ENCODE measurements around the gene TBX6. TPM values are rescaled to one million over a fixed set of nuclear protein-coding genes. Genes with fewer than 3 reads are reported as not detected.

The TBX6 gene
- total RNA-seq, 1 experiment from 2014 or later: 1.4 TPM

- TF ChIP-seq CTCF (IDR thresholded peaks at IDR 0.05 in 2 of 3, conservative IDR thresholded peaks at IDR 0.05 in 1 of 3; ENCODE audit: borderline replicate concordance in 1 of 3, insufficient read depth in 1 of 3, low read depth in 2 of 3, low read length in 2 of 3): no peak
Measured at GRCh38 chr16:30084096-30084815, 7.5 kb downstream of the TBX6 start (continued).

- no peaks in the 10 kb centered on the region for H3K9me2 ChIP-seq (ENCODE audit: insufficient read depth)
- no peak overlapping the region for H3K4me3 ChIP-seq (replicated peaks in 1 of 2; ENCODE audit: low read depth in 1 of 2, low read length in 2 of 2)
- H3K9ac ChIP-seq (ENCODE audit: low read length): no peak overlapping the region
- POLR2A ChIA-PET: no interaction called here
- H3K36me3 ChIP-seq (ENCODE audit: control insufficient read depth in 1 of 2, insufficient read depth in 2 of 2, low read length in 2 of 2): peaks cover 36 to 56% of the 10 kb centered on the region in 2 experiments; a peak in 3 of 4 replicates
- no peak for ATAC-seq
- TF ChIP-seq SP1 (IDR thresholded peaks at IDR 0.05; ENCODE audit: low read depth) (no peak), ZFX (IDR thresholded peaks at IDR 0.05) (no peak), CBX3 (IDR thresholded peaks at IDR 0.05; ENCODE audit: low read depth) (no peak)
- no peaks in the 10 kb centered on the region for H3K27me3 ChIP-seq (ENCODE audit: insufficient read depth, low read length)
- no peaks in the 10 kb centered on the region for H3K9me3 ChIP-seq (ENCODE audit: control insufficient read depth in 1 of 2, insufficient read depth in 1 of 2, low read depth in 1 of 2, low read length in 2 of 2)
- no peak overlapping the region; the same call in 1 of the 2 replicates for H3K27ac ChIP-seq (ENCODE audit: low read depth, low read length)
- H3K4me2 ChIP-seq (ENCODE audit: low read length): no peak overlapping the region
- no peak for DNase-seq (ENCODE audit: low read depth, low spot score)
- no peak overlapping the region for H2AFZ ChIP-seq (ENCODE audit: low read depth, low read length, poor library complexity, severe bottlenecking)
- intact Hi-C loops (cut with micrococcal nuclease): no loop called here
- peaks cover 0 to under 1% of the 10 kb centered on the region in 2 experiments; a peak in 1 of 4 replicates for H3K4me1 ChIP-seq (ENCODE audit: control insufficient read depth in 1 of 2, insufficient read depth in 2 of 2, low read length in 2 of 2)
- CTCF ChIA-PET: no interaction called here
- RAD21 ChIA-PET (ENCODE audit: low non-redundant PET in 1 of 2, low total read pairs in 2 of 2, uncharacterized antibody in 2 of 2, unreplicated experiment in 2 of 2): no interaction called here
- peaks cover 28% of the 10 kb centered on the region for H3K79me2 ChIP-seq (ENCODE audit: insufficient read depth, low read length)
- no peaks in the 10 kb centered on the region for H4K20me1 ChIP-seq (ENCODE audit: insufficient read depth)
- no TSS peak for BruUV-seq (replicated peaks)
Measured at GRCh38 chr16:30083216-30084055, 8.3 kb downstream of the TBX6 start.

All from HCT116 (cell line).